ENCODE measurements around the gene COPS8.

- TF ChIP-seq POLR2A (IDR thresholded peaks at IDR 0.05; ENCODE audit: low read length) (no peak), GATA1 (IDR thresholded peaks at IDR 0.05; ENCODE audit: low read depth, low read length) (no peak)
Measured at GRCh38 chr2:237045449-237045848, 40.2 kb upstream of the COPS8 start.
